GM19351 (cell line): ENCODE measurements around the gene SLC17A9.

Source experiments
- ATAC-seq: cut with Tn5 transposase; IDR thresholded peaks from one replicate; pipeline ENCODE4 v1.9.1; 2021; ENCODE audit warnings: mild to moderate bottlenecking, moderate library complexity; ENCODE audit not compliant: unreplicated experiment

Gene SLC17A9, protein sequence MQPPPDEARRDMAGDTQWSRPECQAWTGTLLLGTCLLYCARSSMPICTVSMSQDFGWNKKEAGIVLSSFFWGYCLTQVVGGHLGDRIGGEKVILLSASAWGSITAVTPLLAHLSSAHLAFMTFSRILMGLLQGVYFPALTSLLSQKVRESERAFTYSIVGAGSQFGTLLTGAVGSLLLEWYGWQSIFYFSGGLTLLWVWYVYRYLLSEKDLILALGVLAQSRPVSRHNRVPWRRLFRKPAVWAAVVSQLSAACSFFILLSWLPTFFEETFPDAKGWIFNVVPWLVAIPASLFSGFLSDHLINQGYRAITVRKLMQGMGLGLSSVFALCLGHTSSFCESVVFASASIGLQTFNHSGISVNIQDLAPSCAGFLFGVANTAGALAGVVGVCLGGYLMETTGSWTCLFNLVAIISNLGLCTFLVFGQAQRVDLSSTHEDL

GRCh38 chr20:62952373-62952967 lies at the start of gene SLC17A9:
Gene SLC17A9, plus strand, starts transcription at chr20:62952709. Its CDS starts 122 bp downstream, at chr20:62952831.
- ATAC-seq = peak; percentile 49

DNA sequence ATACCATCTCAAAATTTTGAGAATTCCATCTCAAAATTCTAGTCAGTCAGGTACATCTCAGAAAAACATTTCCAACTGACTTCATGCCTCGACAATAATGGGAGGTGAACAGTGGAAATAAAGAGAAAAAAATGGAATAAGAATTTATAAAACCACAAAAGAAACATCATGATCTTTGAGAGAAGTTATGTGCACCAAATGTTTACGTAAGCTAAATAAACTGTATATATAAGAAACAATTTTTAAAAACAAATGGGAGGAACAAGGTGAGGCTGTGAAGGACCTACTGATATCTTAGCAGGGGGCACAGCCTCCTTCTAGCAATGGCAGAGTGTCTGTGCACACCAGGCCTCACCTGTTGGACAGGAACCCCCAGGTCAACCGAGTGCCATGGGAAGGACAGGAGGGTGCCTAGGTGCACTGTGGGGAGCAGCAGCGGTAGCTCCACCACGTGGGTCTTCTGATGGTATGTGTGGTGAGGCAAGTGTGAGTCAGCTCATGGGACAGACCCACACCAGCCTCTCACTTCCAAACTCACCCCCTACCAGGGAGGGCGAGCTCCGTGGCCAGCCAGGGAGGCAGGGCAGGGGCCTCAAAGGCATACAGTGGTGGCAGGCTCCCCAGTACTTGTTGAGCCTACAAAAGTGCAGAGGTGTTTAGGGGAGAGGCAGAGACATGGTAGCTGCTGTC lies 49.4 kb upstream of the SLC17A9 start:
- ATAC-seq = no peak

GRCh38 chr20:62905536-62906117 lies 46.9 kb upstream of the SLC17A9 start:
- ATAC-seq = no peak

GRCh38 chr20:62906209-62906608 lies 46.3 kb upstream of the SLC17A9 start:
- ATAC-seq = no peak

- no peak for ATAC-seq
Observed at GRCh38 chr20:62906647-62907375, 45.7 kb upstream of the SLC17A9 start.

- ATAC-seq = no peak
Observed at GRCh38 chr20:62907384-62908317, 44.9 kb upstream of the SLC17A9 start.

DNA sequence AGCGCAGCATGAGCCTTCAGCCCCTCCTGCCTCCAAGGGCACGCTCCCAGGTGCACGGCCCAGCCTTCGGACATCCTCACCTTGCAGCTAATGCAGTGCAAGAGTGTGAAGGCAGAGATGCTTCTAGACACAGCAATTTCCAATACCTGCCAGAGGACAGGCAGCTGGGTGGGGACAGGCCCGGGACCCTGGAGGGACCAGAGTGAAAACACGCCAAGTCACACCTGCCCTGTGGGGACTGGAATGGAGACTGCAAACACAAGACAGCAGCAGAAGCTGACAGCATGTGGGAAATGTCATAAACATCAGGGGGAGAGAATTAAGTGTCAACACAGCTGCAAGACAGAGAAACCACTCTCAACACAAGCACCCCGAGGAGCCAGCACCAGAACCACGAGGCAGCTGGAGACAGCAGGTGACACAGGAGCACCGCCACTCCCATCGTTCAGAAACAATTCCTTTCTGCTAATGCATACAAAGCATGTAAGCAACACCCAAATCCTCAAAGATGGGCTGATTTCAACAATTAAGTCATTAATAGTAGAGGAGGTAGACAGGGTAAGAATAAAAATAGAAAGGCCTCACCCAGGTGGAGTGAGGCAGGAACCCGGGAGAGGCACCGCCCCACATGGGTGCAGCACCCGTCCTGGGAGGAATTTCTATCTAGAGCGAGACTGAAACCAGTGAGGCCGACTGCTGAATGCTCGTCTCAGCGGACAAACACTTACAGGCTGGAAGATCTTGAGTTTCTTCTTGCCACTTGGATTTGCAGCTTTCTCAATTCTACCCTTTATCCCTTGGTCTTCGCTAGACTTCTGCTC lies 43.3 kb upstream of the SLC17A9 start:
- no peak for ATAC-seq

DNA sequence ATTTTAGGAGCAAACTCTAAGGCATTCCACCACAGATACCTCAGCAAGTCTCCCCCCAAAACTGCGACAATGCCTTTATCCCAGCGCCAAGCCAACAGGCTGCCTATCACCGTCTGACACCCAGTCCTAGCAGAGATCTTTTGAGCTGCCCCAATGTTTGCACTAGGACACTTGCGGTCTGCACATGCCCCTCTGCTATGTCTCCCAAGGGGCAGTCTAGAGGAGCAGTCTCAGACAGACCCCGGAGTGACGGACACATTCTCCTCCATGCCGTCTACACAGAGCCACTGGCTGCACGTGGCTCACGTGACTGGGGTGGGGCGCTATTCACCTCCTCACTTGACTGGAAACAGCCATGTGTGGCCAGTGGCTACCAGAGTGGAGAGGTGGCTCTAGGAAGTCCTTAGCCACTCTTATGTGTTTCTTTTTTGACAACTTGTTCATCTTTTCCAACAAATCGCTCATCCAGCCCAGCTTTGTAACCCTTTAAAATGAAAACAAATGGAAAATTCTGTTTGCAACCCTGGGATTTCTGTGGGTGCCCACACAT lies 42.2 kb upstream of the SLC17A9 start:
- ATAC-seq = no peak

DNA sequence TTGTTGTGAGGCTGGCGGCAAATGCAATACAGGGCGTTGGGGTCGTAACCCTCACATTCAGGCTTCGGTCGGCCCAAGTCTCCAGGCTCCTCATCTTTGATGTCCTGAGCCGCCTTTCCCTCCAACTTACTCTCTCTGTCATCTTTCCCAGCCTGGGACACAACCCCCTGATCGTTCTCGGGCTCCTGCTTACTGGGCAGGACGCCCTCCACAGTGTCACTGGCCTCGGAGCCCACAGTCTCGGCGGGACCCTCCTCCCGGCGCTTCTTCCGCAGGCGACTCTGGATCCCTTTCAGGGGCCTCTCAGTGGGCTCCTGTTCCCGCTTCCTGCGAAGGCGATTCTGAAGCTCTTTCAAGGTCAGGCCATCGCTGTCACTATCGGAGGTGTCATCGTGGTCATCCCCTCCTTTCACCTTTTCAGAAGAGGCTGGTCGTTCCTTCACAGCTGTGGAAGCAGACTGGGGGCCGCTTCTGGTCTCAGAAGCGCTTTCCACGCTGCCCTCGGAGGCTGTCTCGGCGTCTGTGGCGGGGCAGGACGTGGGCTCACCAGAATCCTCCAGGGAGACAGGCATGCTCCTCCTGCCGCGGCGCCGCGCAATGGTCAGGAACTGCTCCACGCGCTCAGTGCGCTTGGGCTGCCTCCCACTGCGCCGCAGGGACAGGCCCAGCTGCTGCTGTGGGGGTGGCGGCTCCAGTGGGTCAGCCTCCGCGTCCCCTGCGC lies 41.6 kb upstream of the SLC17A9 start:
- ATAC-seq = no peak

DNA sequence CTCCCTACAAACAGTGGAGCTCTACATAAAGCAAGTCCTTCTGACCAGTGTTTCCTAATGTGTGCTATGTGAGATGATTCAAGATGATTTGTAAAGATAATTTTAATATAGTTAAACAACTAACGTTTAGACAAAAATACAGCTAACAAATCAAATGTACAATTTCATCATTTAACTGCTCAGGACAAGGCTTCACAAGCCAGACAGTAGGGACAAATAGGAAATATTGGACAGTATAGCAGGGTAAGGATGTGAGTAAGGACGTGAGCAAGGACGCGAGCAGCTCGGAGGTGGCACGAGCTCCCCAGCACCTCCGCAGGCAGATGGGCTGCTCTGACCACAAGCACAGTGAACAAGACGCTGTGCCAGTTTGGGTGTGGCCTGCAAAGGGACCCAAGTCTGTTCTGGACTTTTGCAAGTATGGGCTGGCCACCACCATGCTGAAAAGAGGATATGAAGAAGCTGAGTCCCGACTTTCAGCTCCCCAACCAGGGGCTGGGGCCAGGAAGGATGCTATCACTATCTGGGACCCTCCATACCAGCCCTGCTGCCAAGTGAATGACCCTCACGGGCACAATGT lies 40.7 kb upstream of the SLC17A9 start:
- no peak for ATAC-seq

- ATAC-seq = no peak
Observed at GRCh38 chr20:62913043-62913630, 39.4 kb upstream of the SLC17A9 start.

GRCh38 chr20:62914436-62914835 lies 38.1 kb upstream of the SLC17A9 start:
- no peak for ATAC-seq

GRCh38 chr20:62914970-62915457 lies 37.5 kb upstream of the SLC17A9 start:
- ATAC-seq = no peak

DNA sequence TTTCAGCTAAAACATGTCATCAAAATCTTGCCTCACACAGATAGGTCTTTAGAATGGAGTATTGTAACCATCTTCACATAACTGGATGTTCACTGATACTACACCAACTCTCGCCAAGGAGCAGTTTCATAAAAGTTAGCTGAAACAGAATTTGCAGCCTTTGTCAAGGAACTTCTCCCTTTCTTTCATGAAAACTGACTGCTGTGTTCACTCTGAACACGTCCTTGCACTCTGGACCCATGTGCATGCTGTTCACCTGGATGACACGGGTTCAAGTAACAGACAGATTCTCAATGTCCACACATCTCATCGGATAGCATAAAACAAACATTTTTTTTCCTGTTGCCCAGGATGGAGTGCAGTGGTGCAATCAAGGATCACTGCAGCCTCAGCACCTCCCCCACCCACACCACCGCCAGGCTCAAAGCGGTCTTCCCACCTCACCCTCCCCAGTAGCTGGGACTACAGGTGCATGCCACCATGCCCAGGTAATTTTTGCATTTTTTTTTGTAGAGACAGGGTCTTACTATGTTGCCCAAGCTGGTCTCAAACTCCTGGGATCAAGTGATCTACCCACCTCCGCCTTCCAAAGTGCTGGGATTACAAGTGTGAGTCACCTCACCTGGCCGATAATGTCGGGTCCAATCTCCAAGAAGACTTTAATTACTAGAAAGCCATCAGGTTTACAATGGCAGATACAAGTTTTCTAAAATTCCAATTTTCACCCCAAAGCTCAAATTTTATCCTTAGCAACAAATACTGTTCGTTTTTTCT lies 35.6 kb upstream of the SLC17A9 start:
- ATAC-seq = no peak

DNA sequence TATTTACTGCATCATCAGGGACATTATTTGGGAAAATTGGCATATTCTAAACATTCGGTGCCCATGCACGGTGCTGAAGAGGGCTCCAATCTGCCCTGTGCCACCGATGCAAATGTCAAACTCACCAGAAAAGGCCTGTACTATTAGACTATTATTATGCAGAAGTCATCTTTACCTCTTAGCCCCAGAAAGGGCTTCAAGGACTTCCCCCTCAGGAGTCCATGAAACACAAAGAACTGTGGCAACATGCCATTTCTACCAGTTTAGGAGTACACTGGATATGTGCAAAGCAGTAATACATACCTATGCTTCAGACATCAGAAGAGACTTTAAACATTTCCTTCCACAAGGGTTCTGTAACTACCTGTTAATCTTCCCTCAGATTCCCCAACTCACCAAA lies 34.8 kb upstream of the SLC17A9 start:
- no peak for ATAC-seq

- ATAC-seq = peak; percentile 59
Observed at GRCh38 chr20:62918147-62918546, 34.4 kb upstream of the SLC17A9 start.
